HG03442 (cell line): ENCODE data around the gene HLTF.
"Not testable (repeated sequence)": the region's sequence is repeated elsewhere in the genome, so short reads cannot be mapped to it uniquely, and the experiment has no call there.

Experiments used
- ATAC-seq: cut with Tn5 transposase; IDR thresholded peaks from one replicate; pipeline ENCODE4 v1.9.1; 2021; ENCODE audit warnings: mild to moderate bottlenecking, moderate library complexity; ENCODE audit not compliant: unreplicated experiment

HLTF gene

GRCh38 chr3:149086232-149086988, at the start of gene HLTF:
Gene HLTF (minus strand): TSS chr3:149086533. CDS start chr3:149086336, 197 bp downstream.
- peak; percentile 99 for ATAC-seq

GRCh38 chr3:149134575-149134974, 48.2 kb upstream of the HLTF start:
- ATAC-seq, result no peak

- ATAC-seq, result no peak
These were observed 45.3 kb upstream of the HLTF start for GRCh38 chr3:149131589-149131988.

GRCh38 chr3:149129326-149130205, 43.2 kb upstream of the HLTF start, which contains the start of gene HPS3:
Gene HPS3 (plus strand): TSS chr3:149129638. CDS start chr3:149129724, 86 bp downstream.
- peak; percentile 94 for ATAC-seq

- ATAC-seq, result no peak
These were observed 42.5 kb upstream of the HLTF start for GRCh38 chr3:149128821-149129220.

- no peak for ATAC-seq
These were observed 36.6 kb upstream of the HLTF start for GRCh38 chr3:149122721-149123578.

- peak; percentile 84 for ATAC-seq
These were observed 34.0 kb upstream of the HLTF start for GRCh38 chr3:149120051-149120972.

- ATAC-seq, result no peak
These were observed 33.1 kb upstream of the HLTF start for GRCh38 chr3:149119466-149119865.

GRCh38 chr3:149118724-149119123, 32.4 kb upstream of the HLTF start:
- no peak for ATAC-seq

- ATAC-seq, result no peak
These were observed 28.8 kb upstream of the HLTF start for GRCh38 chr3:149115114-149115513.

- ATAC-seq, result no peak
These were observed 28.1 kb upstream of the HLTF start for GRCh38 chr3:149114458-149114857.

- ATAC-seq, result no peak
These were observed 18.2 kb upstream of the HLTF start for GRCh38 chr3:149104484-149104883.

GRCh38 chr3:149101641-149102040, 15.3 kb upstream of the HLTF start:
- no peak for ATAC-seq

- ATAC-seq, result no peak
These were observed 14.8 kb upstream of the HLTF start for GRCh38 chr3:149101154-149101553.

- ATAC-seq, result not testable (repeated sequence)
These were observed 11.7 kb upstream of the HLTF start for GRCh38 chr3:149097987-149098386.

- peak; percentile 78 for ATAC-seq
These were observed 9.2 kb upstream of the HLTF start for GRCh38 chr3:149095487-149095886.

- no peak for ATAC-seq
These were observed 5.7 kb upstream of the HLTF start for GRCh38 chr3:149091983-149092382.

GRCh38 chr3:149090907-149091306, 4.6 kb upstream of the HLTF start:
- peak; percentile 22 for ATAC-seq

GRCh38 chr3:149090461-149090860, 4.1 kb upstream of the HLTF start:
- no peak for ATAC-seq

GRCh38 chr3:149089395-149089794, 3.1 kb upstream of the HLTF start:
- no peak for ATAC-seq
